Heart right ventricle (tissue), 16 donors: ENCODE results near the gene FLT4. TPM values are rescaled to one million over a fixed set of nuclear protein-coding genes. Genes with fewer than 3 reads are reported as not detected.

Source experiments
- ATAC-seq, 8 donors: fragments of 200-7000 bp; cut with Tn5 transposase; one replicate each; pipeline ENCODE4 v1.9.1; 2020; ENCODE audit warnings: mild to moderate bottlenecking in 8 of 8, moderate library complexity in 8 of 8, moderate number of reproducible peaks in 1 of 8
- DNase-seq, 2 donors: peaks; one replicate each; pipeline ENCODE4 v3.0.0-alpha.2; 2020
- H3K27ac ChIP-seq, 10 donors: fragments of 200-600 bp; sonication (generic) in 2 of 10; one replicate each; pipeline versions ENCODE4 v1.5.0 to v1.8.0; 2020 to 2022; ENCODE audit warnings: mild to moderate bottlenecking in 3 of 10
- H3K27me3 ChIP-seq, 7 donors: fragments of 200-600 bp; one replicate each; pipeline ENCODE4 v1.8.0; 2021 to 2022; ENCODE audit warnings: mild to moderate bottlenecking in 2 of 7
- H3K36me3 ChIP-seq, 9 donors: fragments of 200-600 bp; sonication (generic) in 1 of 9; one replicate each; pipeline versions ENCODE4 v1.5.0 to v1.8.0; 2020 to 2022; ENCODE audit warnings: mild to moderate bottlenecking in 2 of 9
- H3K4me1 ChIP-seq, 9 donors: fragments of 200-600 bp; sonication (generic) in 1 of 9; one replicate each; pipeline versions ENCODE4 v1.5.0 to v1.8.0; 2020 to 2022; ENCODE audit warnings: mild to moderate bottlenecking in 4 of 9
- H3K4me3 ChIP-seq, 10 donors: fragments of 200-600 bp; sonication (generic) in 2 of 10; one replicate each; pipeline versions ENCODE4 v1.5.0 to v1.8.0; 2020 to 2022; ENCODE audit warnings: mild to moderate bottlenecking in 7 of 10, moderate library complexity in 2 of 10
- H3K9me3 ChIP-seq, 11 donors: fragments of 200-600 bp in 10 of 11; sonication (generic) in 2 of 11; one replicate each; pipeline versions ENCODE4 v1.5.0 to v1.8.0; 2013 to 2022; ENCODE audit warnings: mild to moderate bottlenecking in 2 of 11, control low read depth in 1 of 11, moderate library complexity in 1 of 11
- whole genome bisulfite sequencing, 2 donors: extraction: QIAGEN DNeasy Blood & Tissue Kit; methylation state at CpG; one replicate each; pipeline ENCODE4 v1.1.7; 2013; ENCODE audit warnings: inconsistent platforms in 1 of 2; 5-methylcytosine and 5-hydroxymethylcytosine counted together
- intact Hi-C, 10 donors: fragments of 100-400 bp; cut with DNase I; formaldehyde crosslinking; loops; one replicate each; pipeline versions ENCODE4 v1.11.1 to v1.14.2; 2022
- polyA plus RNA-seq, 2 donors: library from polyadenylated mRNA; stranded (reverse); fragments of 200-250 nt; gene quantifications; one replicate each; pipeline ENCODE4 v1.2.3, GENCODE V29; 2013
- total RNA-seq, 10 donors: library from RNA; stranded (reverse); fragmentation: NEBNext Ultra II Directional in 3 of 10; extraction: Animal tissue kit (Norgen Biotek cat#: 25700) in 3 of 10; gene quantifications; one replicate each; pipeline versions ENCODE4 v1.2.1 to v1.2.4, GENCODE V29; 2021 to 2023
- TF ChIP-seq, protein P1 (sequence below), 9 donors: fragments of 200-600 bp; sonication (generic) in 2 of 9; IDR thresholded peaks; one replicate each; pipeline versions ENCODE4 v1.5.0 to v1.8.0; 2021 to 2022; ENCODE audit warnings: antibody characterized with exemption in 9 of 9, mild to moderate bottlenecking in 5 of 9, moderate library complexity in 1 of 9
- donor health status: Arrhythmogenic right ventricular cardiomyopathy.
- donor health status: ischemic (EF 13 %, LVEDD 7.1; RV severe dilation, severe dysfunction).
- donor health status: healthy with polysubstance abuse.
- donor health status: DM: no; HTN: yes; CAD: no.
- donor health status: DM: no; HTN: no; CAD: no.
- donor health status: ischemic (EF 25% LVEDD 6.9; RV normal size, moderate dysfunction).
- donor health status: ischemic (EF 25% LVEDD 5.7; RV mildly dilated, moderate dysfunction).
- donor health status: healthy.
- donor health status: DM: yes; HTN: yes; CAD: no.
- donor health status: Ischemic cardiomyopathy.
- donor health status: ischemic (EF 35%, LVEDD 5.7; RV mildly dilated, moderate dysfunction).
- donor health status: nonischemic (EF 11% LVEDD 7.7; RV severe dilation, severe dysfunction).
- donor health status: DM: yes; HTN: yes; CAD: no.
- donor health status: PGD.
- donor health status: ischemic (EF 29% LVEDD 5.4; RV normal size, mild dysfunction).
- donor health status: nonischemic (EF 23%, LVEDD 6.1; RV moderate dilation, normal function).

Gene FLT4
- total and polyA plus RNA-seq, 12 donors: 3.8 to 10.8 (median 6.3) TPM

DNA sequence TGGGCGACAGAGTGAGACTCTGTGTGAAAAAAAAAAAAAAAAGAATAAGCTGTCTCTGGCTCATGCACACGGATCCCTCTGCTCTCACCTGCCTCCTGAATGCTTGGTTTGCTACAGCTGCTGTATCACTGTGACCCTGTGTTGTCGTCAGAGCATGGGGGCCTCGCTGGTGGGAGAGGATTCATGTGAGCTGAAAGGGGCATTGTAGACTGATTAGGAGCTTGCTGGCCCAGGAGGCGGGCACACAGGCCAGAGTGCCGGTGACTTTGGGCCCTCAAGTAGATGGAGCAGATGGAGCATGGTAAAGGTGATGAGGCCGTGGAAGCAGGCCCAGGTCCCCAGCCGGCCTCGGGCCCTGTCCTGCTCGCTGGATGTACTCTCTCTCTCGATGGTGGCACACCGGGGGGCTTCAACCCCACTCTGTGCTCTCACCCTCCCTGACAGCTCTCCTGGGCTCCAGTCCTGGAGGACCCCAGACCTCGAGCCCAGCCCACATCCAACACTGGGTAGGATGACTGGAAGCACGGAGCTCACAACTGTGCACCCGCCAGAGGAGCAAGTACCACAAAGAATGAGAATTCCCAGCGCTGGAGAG, 7.1 kb downstream of the FLT4 start:
- H3K9me3 ChIP-seq: no peaks in the 10 kb centered on the region
- DNase-seq: no peak
- H3K36me3 ChIP-seq: no peaks in the 10 kb centered on the region
- TF ChIP-seq, protein P1, sequence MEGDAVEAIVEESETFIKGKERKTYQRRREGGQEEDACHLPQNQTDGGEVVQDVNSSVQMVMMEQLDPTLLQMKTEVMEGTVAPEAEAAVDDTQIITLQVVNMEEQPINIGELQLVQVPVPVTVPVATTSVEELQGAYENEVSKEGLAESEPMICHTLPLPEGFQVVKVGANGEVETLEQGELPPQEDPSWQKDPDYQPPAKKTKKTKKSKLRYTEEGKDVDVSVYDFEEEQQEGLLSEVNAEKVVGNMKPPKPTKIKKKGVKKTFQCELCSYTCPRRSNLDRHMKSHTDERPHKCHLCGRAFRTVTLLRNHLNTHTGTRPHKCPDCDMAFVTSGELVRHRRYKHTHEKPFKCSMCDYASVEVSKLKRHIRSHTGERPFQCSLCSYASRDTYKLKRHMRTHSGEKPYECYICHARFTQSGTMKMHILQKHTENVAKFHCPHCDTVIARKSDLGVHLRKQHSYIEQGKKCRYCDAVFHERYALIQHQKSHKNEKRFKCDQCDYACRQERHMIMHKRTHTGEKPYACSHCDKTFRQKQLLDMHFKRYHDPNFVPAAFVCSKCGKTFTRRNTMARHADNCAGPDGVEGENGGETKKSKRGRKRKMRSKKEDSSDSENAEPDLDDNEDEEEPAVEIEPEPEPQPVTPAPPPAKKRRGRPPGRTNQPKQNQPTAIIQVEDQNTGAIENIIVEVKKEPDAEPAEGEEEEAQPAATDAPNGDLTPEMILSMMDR (IDR thresholded peaks at IDR 0.05): no peak
- no peak overlapping the region for H3K4me3 ChIP-seq
- H3K4me1 ChIP-seq: peaks cover 0 to 57% (median 26%) of the 10 kb centered on the region in 9 donors
- ATAC-seq: no peak
- no peak overlapping the region for H3K27ac ChIP-seq
- WGBS, 2 donors: 86 to 88% methylated on average over 16 of the region's 16 CpGs
- peaks cover 0 to 34% (median 11%) of the 10 kb centered on the region in 7 donors for H3K27me3 ChIP-seq
- intact Hi-C loops: no loop called here

DNA sequence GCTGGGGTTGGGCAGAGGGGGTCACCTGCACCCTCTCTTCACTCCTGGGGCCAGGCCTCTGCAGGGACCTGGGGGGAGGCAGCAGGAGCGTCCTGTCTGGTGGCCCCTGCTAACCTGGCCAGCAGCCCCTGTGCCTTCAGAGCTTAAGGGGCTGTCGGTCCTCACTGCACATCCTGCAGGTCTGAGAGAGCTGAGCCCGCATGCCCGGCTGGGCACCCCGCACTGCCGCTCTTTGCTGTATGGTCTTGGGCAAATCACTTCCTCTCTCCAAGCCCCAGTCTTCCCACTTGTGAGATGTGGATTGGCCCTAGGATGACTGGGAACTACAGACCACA, 7.9 kb downstream of the FLT4 start:
- ATAC-seq: no peak
- 88 to 97% methylated on average over 6 of the region's 6 CpGs for WGBS, 2 donors
- H3K27me3 ChIP-seq: peaks cover 0 to 29% (median 10%) of the 10 kb centered on the region in 7 donors
- TF ChIP-seq, protein P1 (IDR thresholded peaks at IDR 0.05): no peak
- no peaks in the 10 kb centered on the region for H3K9me3 ChIP-seq
- DNase-seq: no peak
- peaks cover 0 to 49% (median 21%) of the 10 kb centered on the region in 9 donors for H3K4me1 ChIP-seq
- H3K4me3 ChIP-seq: no peak overlapping the region
- H3K36me3 ChIP-seq: no peaks in the 10 kb centered on the region
- H3K27ac ChIP-seq: no peak overlapping the region
- intact Hi-C loops: no loop called here

DNA sequence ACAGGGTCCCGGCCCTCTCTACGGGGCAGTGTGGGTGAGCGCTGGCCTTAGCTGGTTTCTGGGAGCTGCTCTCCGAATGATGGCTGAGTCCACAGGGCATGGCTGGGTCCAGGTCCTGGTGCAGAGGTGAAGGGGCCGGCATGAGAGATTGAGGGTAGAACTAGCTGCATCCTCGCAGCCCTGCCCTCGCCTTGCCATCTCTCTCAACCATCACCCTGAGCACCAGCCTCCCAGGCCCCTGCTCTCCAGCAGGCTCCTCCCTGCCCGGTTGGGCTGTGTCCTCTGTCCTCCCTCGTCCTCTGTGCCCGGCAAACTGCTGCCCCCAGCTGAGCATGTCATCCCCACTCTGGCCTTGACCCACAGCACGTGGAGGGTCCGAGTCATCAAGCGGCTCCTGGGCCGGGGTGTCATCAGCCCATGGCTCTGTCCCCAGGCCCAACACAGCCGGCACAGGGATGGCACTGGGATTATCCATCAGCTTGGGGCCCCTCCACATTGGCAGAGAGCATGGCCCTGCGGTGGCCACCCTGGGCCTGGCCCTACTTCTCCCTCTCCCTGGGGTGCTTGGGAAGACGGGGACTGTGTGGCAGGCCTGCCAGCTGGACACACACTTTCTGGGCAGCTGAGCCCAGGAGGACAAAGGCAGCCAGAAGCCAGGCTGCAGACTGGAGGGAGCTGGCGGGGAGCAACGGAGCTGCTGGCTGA, 8.4 kb downstream of the FLT4 start:
- DNase-seq: no peak
- Histone ChIP-seq H3K4me3 (no peak overlapping the region), H3K27ac (no peak overlapping the region), H3K36me3 (no peaks in the 10 kb centered on the region), H3K9me3 (no peaks in the 10 kb centered on the region), H3K4me1 (peaks cover 0 to 46% (median 16%) of the 10 kb centered on the region in 9 donors), H3K27me3 (peaks cover 0 to 24% (median 10%) of the 10 kb centered on the region in 7 donors)
- 84 to 88% methylated on average over 19 of the region's 19 CpGs for WGBS, 2 donors
- ATAC-seq: no peak
- TF ChIP-seq, protein P1 (IDR thresholded peaks at IDR 0.05): no peak
- intact Hi-C loops: no loop called here

DNA sequence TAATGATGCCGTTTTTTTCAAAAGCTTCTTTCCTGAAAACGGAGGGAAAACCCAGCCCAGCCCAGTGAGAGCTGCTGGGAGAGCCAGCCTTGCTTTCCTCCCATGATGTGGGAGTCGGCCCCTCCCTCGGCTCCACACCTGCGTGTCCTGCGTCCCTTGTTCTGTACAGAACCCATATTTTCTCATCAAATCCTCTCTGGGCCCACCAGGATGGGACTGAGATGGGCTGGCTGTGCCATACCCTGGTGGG, 8.9 kb downstream of the FLT4 start:
- no peak for DNase-seq
- ATAC-seq: no peak
- WGBS, 2 donors: 66 to 77% methylated on average over 6 of the region's 6 CpGs
- TF ChIP-seq, protein P1 (IDR thresholded peaks at IDR 0.05): no peak
- Histone ChIP-seq H3K4me1 (peaks cover 0 to 43% (median 12%) of the 10 kb centered on the region in 9 donors), H3K9me3 (no peaks in the 10 kb centered on the region), H3K27ac (peak overlapping the region in 1 of 10 donors; percentile 26), H3K27me3 (peaks cover 0 to 20% (median 5%) of the 10 kb centered on the region in 7 donors), H3K4me3 (no peak overlapping the region), H3K36me3 (no peaks in the 10 kb centered on the region)
- intact Hi-C loops: no loop called here
